B cell (primary cell): ENCODE data around the gene C20orf204.
"Not testable (repeated sequence)": the region's sequence is repeated elsewhere in the genome, so short reads cannot be mapped to it uniquely, and the experiment has no call there.

Experiments used
- EZH2 ChIP-seq: IDR thresholded peaks from 2 replicates; pipeline ENCODE4 v1.6.1; 2012; ENCODE audit warnings: borderline replicate concordance, low read depth, mild to moderate bottlenecking, moderate library complexity, low read length; ENCODE audit not compliant: insufficient read depth, poor library complexity, severe bottlenecking
- TF ChIP-seq, protein P1 (sequence below): fragments of 200-600 bp; IDR thresholded peaks from one replicate; pipeline ENCODE4 v1.8.0; 2022; ENCODE audit warnings: antibody characterized with exemption, mild to moderate bottlenecking

GRCh38 chr20:64088586-64088985 is 52.6 kb downstream of the C20orf204 start:
- TF ChIP-seq, protein P1, sequence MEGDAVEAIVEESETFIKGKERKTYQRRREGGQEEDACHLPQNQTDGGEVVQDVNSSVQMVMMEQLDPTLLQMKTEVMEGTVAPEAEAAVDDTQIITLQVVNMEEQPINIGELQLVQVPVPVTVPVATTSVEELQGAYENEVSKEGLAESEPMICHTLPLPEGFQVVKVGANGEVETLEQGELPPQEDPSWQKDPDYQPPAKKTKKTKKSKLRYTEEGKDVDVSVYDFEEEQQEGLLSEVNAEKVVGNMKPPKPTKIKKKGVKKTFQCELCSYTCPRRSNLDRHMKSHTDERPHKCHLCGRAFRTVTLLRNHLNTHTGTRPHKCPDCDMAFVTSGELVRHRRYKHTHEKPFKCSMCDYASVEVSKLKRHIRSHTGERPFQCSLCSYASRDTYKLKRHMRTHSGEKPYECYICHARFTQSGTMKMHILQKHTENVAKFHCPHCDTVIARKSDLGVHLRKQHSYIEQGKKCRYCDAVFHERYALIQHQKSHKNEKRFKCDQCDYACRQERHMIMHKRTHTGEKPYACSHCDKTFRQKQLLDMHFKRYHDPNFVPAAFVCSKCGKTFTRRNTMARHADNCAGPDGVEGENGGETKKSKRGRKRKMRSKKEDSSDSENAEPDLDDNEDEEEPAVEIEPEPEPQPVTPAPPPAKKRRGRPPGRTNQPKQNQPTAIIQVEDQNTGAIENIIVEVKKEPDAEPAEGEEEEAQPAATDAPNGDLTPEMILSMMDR, result not testable (repeated sequence)
- not testable (repeated sequence) for TF ChIP-seq EZH2
